Measurements from ENCODE around the gene HLA-A.

GRCh38 chr6:29976588-29977424, 34.5 kb downstream of the HLA-A start:
- no peak for TF ChIP-seq ZNF551 (CRISPR knock-in tag; IDR thresholded peaks at IDR 0.05)
- TF ChIP-seq EHMT2 (IDR thresholded peaks at IDR 0.05) = no peak
- TF ChIP-seq, protein P1, sequence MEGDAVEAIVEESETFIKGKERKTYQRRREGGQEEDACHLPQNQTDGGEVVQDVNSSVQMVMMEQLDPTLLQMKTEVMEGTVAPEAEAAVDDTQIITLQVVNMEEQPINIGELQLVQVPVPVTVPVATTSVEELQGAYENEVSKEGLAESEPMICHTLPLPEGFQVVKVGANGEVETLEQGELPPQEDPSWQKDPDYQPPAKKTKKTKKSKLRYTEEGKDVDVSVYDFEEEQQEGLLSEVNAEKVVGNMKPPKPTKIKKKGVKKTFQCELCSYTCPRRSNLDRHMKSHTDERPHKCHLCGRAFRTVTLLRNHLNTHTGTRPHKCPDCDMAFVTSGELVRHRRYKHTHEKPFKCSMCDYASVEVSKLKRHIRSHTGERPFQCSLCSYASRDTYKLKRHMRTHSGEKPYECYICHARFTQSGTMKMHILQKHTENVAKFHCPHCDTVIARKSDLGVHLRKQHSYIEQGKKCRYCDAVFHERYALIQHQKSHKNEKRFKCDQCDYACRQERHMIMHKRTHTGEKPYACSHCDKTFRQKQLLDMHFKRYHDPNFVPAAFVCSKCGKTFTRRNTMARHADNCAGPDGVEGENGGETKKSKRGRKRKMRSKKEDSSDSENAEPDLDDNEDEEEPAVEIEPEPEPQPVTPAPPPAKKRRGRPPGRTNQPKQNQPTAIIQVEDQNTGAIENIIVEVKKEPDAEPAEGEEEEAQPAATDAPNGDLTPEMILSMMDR (IDR thresholded peaks at IDR 0.05 in 2 of 3, conservative IDR thresholded peaks at IDR 0.05 in 1 of 3; ENCODE audit: insufficient read depth in 2 of 3, low read depth in 1 of 3, low read length in 3 of 3) = peak; percentile 49 to 65 (median 55)
- TF ChIP-seq EZH2 (IDR thresholded peaks at IDR 0.05; ENCODE audit: borderline replicate concordance, low read depth, low read length) = no peak
- no peak for TF ChIP-seq HDGF (IDR thresholded peaks at IDR 0.05)
- peak; percentile 81; the same call in 1 of the 2 replicates for TF ChIP-seq FOXP4 (CRISPR knock-in tag; IDR thresholded peaks at IDR 0.05; ENCODE audit: borderline replicate concordance)
- TF ChIP-seq NFXL1 (CRISPR knock-in tag; IDR thresholded peaks at IDR 0.05) = no peak
- TF ChIP-seq POLR2AphosphoS5 (IDR thresholded peaks at IDR 0.05; ENCODE audit: control insufficient read depth, insufficient read depth, low read depth, low read length) = no peak
- TF ChIP-seq, protein P2, sequence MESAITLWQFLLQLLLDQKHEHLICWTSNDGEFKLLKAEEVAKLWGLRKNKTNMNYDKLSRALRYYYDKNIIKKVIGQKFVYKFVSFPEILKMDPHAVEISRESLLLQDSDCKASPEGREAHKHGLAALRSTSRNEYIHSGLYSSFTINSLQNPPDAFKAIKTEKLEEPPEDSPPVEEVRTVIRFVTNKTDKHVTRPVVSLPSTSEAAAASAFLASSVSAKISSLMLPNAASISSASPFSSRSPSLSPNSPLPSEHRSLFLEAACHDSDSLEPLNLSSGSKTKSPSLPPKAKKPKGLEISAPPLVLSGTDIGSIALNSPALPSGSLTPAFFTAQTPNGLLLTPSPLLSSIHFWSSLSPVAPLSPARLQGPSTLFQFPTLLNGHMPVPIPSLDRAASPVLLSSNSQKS (CRISPR knock-in tag; IDR thresholded peaks at IDR 0.05) = no peak
- no peak for TF ChIP-seq PRPF4 (IDR thresholded peaks at IDR 0.05; ENCODE audit: insufficient read depth, low read depth, low read length, poor library complexity, severe bottlenecking)
- TF ChIP-seq JUNB (CRISPR knock-in tag; conservative IDR thresholded peaks at IDR 0.05) = no peak
- TF ChIP-seq ZNF655 (CRISPR knock-in tag; IDR thresholded peaks at IDR 0.05) = no peak
